HG02884 (cell line): ENCODE measurements around the gene SERPINB6.
"Not testable (repeated sequence)": the region's sequence is repeated elsewhere in the genome, so short reads cannot be mapped to it uniquely, and the experiment has no call there.

Experiments
- ATAC-seq: cut with Tn5 transposase; IDR thresholded peaks from one replicate; pipeline ENCODE4 v1.9.1; 2021; ENCODE audit warnings: mild to moderate bottlenecking, moderate library complexity; ENCODE audit not compliant: unreplicated experiment

The SERPINB6 gene

GRCh38 chr6:2971420-2972218 is at the start of gene SERPINB6:
SERPINB6 (minus strand) TSS chr6:2971567; CDS start chr6:2959332, 12,235 bp downstream.
- ATAC-seq, result no peak

- ATAC-seq, result no peak
Observed at GRCh38 chr6:3019749-3020320, 48.5 kb upstream of the SERPINB6 start.

- no peak for ATAC-seq
Observed at GRCh38 chr6:3019065-3019464, 47.7 kb upstream of the SERPINB6 start.

- ATAC-seq, result no peak
Observed at GRCh38 chr6:3017304-3017703, 45.9 kb upstream of the SERPINB6 start.

GRCh38 chr6:3016473-3017280 is 45.3 kb upstream of the SERPINB6 start:
- ATAC-seq, result no peak

DNA sequence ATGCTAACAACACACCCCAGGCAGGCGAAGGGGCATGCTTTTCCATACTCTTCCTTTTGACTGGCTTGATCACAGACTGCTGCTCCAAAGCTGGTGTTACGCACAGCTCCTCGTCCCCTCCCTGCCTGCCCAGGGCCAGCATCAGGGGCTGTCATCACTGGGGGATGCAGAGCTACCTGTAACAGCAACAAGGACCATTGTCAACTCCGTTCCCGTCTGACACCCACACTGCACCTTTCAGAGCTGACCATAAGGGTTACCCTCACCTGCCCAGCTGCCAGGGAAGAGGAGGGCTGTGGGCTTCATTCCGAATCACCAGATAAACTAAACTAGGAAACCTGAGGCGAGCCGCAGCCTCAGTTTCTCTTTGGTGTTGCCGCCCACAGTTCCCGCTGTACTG is 43.8 kb upstream of the SERPINB6 start:
- no peak for ATAC-seq

DNA sequence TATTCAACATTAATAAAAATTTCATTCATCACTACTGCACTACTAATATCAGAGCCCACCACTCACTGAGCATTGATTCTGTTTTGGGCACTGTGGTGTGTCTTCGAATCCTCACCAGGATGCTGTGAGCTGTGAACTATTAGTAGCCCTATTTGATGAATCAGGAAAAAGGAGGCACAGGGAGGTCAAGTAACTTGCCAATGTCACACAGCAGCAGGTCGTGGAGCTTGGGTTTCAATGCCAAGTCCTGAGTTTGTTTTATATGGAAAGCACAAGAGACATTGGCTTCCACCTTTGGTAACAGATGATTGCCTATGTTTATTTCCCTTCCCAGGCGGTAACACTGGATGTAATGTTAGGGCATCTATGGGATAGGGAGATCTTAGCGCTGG is 43.3 kb upstream of the SERPINB6 start:
- ATAC-seq, result no peak

DNA sequence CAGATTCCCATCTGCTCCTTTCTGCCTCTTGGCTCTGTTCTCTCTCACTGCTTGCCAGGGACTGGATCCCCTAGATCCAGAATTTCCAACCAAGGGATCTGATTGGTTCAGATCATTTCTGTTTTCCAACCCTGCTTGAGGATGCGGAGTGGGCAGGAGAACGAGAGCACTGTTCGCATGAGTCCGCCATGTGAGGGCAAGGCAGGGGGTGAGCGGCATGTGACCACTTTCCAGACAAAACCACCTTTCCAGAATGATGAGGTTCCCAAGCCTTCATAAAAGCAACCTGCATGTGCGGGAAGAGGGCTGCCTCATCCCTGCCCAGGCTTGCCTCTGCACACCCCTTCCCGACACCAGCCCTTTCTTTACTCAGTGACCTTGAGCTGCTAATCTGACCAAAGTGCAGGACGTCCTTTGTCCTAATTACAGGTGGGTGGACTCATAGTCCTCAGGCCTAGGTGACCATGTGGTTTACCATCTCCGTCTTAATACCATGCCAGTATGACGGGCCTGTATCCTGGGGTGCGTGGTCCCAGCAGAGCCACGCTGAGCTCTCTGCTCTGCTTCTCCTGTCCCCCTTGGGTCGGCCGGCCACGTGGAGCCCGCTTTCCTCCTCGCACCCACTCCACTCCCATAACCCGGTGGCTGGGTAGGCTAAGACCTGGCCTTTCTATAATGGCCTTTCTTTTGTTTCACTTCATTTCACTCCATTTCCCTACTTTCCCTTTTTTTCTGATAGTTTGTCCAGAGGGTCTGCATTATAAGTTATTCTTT is 42.7 kb upstream of the SERPINB6 start:
- no peak for ATAC-seq

DNA sequence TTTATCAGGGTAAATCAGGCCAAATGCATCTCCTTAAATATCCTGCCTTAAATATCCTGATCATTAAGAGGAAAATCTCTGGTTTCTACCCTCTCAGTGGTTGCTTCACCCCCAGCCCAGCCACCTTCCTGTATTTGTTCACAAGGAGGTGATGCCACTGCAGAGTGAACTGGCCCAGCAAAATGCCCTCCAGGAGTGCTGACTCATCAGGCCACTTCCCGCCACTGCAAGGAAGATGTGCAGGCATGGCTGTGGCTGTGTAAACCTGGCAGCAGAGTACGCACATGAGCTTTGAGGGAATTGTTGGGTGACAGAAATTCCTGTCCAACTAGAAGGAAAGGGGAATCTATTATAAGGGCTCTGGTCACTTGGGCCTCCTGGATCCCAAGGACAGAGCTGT is 42.1 kb upstream of the SERPINB6 start:
- no peak for ATAC-seq

- no peak for ATAC-seq
Observed at GRCh38 chr6:3011592-3011991, 40.2 kb upstream of the SERPINB6 start.

- ATAC-seq, result no peak
Observed at GRCh38 chr6:3011158-3011557, 39.8 kb upstream of the SERPINB6 start.

DNA sequence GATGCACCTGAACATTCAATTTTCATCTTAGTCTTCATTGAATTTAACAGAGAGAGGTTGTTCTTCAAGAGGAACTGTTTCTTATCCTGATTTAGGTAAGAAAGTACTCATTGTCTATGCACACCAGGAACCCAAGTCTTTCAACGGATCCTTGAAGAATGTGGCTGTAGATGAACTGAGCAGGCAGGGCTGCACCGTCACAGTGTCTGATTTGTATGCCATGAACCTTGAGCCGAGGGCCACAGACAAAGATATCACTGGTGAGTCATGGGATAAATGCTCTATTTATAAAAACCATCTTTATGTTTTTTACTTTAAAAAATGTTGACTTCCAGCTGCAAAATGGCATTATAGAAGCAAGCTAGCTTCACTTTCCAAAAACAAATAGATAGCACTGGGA is 38.6 kb upstream of the SERPINB6 start:
- no peak for ATAC-seq

DNA sequence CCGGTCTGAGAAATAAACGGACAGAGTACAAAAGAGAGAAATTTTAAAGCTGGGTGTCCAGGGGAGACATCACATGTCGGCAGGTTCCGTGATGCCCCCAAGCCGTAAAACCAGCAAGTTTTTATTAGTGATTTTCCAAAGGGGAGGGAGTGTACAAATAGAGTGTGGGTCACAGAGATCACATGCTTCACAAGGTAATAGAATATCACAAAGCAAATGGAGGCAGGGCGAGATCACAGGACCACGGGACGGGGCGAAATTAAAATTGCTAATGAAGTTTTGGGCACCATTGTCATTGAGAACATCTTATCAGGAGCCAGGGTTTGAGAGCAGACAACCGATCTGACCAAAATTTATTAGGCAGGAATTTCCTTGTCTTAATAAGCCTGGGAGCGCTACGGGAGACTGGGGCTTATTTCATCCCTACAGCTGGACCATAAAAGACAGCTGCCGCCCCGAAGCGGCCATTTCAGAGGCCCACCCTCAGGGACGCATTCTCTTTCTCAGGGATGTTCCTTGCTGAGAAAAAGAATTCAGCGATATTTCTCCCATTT is 37.4 kb upstream of the SERPINB6 start:
- not testable (repeated sequence) for ATAC-seq

DNA sequence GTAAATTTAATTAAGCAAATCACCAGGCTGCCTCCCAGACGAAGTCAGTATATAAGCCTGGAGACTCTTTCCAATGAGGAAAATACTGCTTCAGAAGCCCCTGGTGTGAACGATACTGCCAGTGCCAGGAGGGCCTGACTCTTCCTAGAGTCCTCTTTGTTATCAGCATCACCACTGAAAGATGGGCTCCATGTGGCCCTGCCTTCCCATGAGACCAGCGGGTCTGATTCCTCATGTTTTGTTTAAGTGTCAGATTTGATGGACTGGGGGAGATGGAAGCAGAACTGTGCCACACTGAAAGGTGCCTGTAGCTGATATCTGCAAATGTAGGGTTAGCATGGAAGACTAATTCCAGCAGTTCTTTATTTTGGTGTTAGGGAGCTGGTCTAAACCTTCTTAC is 36.2 kb upstream of the SERPINB6 start:
- ATAC-seq, result no peak

DNA sequence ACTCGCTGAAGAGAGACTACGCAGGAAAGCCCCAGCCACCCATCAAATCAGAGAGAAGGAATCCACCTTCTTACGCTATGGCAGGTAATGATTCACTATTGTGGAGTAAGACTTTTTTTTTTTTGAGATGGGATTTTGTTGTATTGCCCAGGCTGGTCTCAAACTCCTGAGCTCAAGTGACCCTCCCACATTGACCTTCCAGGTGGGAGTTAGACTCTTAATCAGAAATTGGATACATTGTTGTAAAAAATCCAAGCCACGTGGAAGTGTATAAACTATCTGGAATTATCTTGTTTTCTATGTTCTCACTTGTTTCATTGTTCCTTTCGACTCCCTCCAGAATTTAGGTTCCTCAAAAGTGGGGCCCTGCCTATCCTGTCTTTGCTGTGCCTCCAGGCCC is 35.1 kb upstream of the SERPINB6 start:
- no peak for ATAC-seq

DNA sequence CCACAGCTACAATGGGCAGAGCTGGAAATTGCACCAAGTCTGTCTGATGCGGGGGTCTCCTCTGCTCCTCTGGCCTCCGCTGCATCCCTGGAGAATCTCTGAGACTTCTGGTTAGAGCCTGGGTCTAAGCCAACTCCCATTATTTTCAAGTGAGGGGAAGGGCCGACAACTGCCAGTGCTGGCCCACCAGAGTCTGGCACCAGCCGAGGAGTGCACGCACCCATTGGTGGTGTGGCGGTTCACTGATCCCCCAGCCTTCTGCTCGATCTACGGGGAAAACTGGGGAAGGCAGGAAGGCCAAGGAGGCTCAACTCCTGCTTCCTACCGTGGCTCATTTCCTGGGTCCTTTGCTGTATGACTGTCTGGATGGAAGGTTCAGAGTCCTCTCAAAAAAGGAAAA is 34.5 kb upstream of the SERPINB6 start:
- no peak for ATAC-seq

DNA sequence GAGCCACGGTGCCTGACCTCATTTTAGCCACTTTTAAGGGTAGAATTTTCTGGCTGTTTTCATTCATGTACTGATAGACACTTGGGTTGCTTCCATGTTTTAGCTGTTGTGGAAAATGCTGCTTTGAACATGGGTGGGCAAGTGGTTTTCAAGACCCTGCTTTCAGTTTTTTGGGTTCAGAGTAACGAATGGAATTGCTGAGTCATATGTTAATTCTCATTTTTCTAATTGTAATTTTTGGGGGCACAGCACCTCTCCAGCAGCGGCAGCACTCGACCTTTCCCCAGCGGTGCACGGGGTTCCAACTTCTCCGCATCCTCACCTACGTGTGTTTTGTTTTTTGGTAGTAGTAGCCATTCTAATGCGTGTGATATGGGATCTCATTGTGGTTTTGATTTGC is 33.7 kb upstream of the SERPINB6 start:
- ATAC-seq, result no peak

DNA sequence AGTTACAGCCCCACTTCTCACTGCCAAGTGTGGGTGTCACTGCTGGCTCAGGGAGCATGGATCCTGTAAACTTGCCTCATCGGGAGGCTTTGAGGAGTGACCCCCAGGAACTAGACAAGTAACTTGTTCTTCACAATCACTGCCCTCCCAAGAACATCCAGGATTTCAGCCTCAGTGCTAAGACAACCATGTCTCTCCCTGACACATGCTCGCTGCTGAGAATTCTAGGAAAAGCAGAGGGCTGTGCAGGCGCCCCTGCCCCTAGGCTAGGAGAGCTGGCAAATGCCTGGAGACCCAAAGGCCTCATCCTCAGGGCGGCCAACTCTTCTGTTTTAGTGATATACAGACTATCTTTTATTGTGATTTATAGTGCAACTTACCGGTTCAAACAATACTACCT is 31.9 kb upstream of the SERPINB6 start:
- not testable (repeated sequence) for ATAC-seq

DNA sequence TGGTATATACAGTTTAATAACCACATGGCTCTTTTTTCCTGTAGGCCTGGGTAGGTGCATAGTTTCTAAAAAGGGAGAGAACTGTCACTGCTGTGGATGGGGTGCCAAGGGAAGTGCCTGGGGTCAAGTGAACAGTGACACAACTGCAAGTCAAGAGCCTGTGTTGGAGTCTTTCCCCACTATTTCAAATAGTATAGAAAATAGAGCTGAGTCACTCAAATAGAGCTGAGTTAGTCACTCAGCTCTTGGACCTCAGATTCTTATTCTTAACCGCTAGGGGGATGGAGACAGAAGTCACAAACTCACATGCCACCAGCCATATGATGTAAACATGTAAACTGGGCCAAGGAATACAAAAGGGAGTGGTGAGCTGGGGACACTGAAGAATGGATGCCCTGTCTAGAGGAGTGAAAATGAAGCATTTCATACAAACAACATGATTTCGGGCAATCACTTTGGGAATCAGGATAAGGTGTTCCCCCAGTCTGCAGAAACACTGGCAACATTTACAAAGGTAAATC is 30.5 kb upstream of the SERPINB6 start:
- no peak for ATAC-seq

DNA sequence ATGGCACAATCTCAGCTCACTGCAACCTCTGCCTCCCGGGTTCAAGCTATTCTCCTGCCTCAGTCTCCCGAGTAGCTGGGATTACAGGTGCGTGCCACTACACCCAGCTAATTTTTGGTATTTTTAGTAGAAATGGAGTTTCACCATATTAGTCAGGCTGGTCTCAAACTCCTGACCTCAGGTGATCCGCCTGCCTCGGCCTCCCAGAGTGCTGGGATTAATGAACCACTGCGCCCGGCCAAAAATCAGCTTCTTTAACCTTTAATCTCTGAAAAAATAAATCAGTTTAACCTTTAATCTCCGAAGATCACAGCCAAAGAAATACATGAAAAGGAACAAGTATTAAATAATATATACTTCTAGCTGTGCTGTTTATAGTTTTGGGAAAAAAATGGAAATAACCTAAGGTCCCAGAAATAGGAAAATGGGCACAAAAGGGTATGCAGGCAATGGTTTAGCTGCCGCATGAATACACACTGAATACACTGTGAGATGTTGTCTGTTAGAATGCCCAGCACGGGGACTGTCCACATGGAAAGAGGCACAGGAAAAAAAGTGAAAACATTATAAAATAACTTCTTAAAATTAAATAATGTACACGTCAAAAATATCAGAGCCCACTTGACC is 29.9 kb upstream of the SERPINB6 start:
- ATAC-seq, result no peak
